Measurements from ENCODE around the gene ERRFI1.

Gene ERRFI1

DNA sequence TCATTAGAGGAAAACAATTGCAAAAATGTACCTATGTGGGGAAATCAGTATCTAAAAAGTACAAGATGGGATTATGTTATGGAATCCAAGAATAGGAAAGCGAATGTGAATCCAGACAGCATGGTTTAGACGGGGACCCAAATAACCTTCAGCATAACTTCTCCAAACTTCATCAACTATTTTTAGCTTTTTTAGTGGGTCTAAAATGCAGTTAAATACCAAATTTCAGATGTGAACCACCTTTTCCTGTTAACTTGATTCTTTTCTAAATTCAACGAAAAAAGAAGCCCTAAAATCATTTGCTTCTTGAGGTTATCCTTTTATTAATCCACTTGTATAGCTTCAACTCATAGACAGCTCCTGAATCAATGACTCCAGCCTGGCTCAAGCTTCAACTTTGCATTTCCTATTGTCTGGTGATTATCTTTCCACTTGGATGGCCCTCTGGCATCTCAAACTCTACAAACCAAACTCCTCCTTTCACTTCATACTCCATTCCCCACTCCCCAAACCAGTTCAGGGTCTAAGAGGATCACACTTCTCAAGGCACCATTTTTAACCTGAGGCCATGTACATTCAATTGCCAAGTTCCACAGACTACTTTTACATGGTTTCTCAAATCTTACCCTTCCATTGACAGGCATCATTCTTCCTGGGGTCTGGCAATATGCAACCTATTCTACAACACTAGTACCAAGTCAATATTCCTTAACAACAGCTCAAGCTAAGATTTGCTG, 7.4 kb downstream of the ERRFI1 start:
- no peak for DNase-seq

DNA sequence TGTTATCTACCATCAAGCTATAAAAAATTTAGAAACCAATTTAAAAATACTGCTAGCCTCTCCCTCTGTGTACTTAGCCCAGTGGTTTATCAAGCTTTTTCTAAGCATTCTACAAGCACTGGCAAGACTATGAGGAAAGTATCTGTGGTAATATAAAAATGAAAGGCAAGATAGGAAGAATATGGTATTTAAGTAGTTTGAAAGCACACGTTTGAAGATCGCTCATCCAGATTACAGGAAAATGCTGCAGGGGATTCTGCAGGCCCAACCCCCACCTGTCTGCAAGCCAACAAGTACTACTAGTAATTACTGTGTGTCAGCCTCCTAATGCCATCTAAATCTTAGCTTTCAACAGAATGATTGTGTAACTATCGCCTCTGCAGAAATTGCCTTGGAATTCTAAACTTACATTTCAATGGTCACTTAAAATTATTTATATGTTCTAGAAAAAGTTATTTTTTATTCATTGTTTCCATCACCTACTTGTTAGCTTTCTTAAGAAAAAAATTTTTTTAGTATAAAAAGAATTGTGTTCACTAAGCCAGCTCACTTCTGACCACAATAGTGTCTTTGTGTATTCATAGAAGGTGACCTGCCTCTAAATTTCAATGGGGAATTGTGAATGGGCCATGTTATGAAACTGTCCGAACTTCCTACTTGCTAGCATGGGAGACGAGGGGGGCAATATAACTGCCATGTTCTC, 8.5 kb downstream of the ERRFI1 start:
- DNase-seq = no peak

DNA sequence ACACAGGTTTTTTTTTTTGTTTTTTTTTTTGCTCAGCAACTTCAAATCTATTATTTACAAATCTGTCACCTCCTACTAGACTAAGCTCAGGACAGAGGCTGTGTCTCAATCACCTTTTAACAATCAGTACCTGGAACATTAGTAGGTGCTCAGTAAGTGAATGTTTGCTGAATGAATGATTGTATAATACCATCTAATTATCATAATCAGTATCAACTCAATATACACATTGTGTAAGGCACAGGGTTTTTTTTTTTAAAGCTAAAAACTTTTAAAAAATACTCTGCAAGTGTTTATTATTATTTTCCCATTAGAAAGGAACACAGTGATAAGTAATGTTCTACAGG, 9.2 kb downstream of the ERRFI1 start:
- no peak for DNase-seq

DNA sequence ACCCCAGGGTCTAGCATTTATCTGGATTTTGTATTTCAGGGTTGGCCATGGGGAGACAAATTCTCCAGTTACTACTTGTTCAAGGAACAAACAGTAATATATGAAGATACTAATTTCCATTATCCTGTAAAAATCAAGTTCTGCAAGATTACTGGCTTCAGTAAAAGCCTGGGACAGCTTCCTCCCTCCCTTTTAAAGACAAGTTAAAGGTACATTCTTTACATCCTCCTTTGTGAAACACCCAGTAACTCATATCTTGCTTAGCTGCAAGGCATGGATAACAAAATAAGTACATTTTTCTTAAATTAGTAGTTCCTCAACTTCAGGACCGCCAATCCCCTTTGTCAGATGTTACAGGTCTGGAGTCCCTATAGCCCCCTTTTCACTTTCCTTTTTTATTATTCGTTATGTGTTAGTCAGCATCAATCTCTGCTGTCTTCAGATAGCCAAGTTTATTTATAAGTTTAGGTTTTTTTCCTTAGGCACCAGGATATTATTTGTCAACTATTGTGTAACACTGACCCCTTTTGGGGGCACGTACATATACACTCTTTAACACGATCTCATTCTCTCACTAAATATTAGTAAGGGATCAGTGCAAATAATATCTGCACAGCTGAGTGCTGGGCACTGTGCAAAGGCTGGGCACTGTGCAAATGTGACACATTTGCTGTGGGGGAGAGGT, 9.8 kb downstream of the ERRFI1 start:
- no peak for DNase-seq

DNA sequence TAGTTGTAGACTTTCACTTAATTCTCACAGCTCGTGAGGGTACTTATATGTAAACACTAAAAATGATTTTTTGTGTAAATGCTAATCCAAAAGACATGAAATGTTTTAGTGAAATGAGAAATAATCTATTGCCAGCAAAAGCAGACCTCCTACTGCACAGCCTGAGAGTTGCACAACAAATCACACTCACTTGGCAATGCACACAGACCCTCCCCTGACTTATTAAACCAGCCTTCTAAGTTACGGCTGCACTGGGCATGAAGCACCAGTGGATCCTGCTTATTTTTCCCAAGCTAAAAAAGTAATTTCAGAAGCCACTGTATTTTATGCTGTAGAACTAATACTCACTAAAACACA, 10.3 kb downstream of the ERRFI1 start:
- no peak for DNase-seq

DNA sequence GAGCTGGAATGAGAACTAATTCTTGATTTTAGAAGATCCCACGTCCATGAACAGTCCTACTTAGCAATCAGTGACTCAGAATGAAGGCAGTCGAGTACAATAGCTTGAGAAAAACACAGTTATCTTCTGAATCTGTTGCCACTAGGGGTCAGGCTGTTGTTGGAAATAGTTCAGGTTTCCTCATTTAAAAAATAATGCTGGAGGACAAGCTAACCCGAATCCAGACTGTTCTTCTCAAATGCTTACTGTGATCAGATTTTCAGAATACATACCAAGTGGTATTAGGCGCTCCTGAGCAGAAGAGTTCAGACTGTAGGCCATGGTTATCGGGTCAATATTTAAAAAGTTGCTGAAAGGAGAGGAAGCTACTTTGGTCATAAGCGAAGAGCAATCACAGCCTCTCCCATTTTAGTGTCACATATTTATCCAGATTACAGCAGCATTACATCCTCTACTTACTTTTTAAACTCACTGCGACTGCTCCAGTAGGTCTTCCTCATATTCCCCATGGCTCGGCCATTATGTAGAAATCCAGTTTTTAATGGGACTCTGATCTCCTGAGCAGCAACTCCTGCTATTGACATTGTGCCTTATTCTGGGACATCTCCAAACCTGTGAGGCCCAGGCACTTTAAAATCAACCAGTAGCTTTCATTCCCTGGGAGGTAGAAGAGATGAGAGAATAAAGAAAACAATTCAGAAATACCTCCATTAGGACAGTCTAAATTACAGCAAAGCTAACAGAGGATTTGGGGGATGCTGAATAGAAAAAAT, 10.9 kb downstream of the ERRFI1 start:
- DNase-seq = peak; percentile 11 to 67

DNA sequence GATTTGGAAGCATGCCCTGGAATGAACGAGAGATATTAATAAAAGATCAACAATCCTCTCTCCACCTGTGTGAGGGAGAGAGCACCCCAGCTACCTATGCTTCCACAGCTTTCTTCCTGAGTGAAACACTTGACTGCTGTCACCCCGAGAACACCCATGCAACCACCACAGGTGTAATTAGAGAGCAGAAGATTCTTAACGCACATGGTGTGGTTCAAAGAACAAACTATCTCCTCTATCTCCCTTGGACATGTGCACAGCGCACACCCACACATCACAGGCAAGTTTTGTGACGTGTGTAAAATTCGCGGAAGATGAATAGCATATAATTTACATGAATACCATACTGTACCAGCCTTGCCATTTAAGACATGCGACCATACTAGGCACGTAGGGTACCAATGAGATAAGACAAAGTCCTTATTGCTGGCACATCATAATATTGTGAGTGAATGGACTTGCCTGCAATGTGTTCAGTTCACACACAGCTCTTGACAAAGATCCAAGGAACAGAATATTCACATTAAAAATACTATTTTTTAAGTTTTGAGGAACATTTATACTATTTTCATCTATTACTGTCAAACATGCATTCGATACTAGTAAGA, 11.6 kb downstream of the ERRFI1 start:
- no peak for DNase-seq

DNA sequence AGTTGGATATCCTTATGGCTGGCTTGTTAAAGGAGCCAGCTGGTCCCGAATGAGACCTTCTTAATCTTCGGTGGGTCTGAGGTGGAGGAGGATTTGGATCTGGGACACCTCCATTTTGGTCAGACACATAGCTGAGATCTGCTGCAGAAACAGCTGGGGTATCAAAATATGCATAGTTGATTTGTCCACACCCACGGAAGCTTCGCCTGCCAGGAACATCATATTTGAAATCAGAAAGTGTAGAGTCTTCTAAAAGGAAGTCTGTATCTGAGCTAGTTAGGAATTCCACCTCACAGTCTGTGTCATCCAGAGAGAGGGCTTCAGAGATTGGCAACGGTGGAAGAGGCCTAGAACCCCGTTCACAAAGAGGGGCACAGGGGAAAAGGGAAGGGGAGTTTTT, 12.3 kb downstream of the ERRFI1 start:
- no peak for DNase-seq

DNA sequence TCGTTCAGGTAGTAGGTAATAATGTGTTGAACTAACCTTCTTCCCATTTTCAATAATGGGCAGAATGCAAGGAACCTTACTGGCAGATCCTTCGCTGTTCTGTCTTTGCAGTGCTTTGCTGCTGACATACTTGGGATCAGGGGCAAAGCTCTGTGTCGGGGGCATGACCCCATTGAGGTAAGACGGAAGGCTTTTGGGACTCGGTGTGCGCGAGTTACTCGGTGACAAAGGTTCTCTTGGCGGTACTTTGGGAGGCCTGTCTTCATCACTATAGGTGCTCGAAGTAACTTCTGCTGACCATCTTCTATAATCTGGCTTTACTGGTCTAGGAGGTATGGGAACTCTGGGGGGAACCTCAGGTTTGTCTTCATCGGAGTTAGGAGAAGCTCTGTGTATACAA, 12.7 kb downstream of the ERRFI1 start:
- no peak for DNase-seq

DNA sequence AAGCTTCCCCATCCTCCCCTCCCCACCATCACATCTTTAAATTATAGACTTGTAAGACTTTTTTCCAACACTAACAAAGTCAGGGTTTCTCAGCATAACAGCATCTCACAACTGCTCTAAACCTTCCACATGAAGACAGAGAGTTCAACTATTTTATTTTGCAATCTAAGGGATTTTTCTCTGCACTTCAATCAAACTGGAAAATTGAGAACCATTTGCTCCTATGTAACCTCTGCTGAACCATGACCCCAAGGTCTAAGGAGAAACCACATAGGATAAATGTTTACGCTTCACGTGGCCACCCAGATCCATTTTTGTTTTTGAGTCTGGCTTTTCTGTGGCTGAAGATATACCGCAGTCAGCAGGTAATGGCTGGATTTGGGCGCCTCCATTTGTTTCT, 13.2 kb downstream of the ERRFI1 start:
- DNase-seq = no peak

DNA sequence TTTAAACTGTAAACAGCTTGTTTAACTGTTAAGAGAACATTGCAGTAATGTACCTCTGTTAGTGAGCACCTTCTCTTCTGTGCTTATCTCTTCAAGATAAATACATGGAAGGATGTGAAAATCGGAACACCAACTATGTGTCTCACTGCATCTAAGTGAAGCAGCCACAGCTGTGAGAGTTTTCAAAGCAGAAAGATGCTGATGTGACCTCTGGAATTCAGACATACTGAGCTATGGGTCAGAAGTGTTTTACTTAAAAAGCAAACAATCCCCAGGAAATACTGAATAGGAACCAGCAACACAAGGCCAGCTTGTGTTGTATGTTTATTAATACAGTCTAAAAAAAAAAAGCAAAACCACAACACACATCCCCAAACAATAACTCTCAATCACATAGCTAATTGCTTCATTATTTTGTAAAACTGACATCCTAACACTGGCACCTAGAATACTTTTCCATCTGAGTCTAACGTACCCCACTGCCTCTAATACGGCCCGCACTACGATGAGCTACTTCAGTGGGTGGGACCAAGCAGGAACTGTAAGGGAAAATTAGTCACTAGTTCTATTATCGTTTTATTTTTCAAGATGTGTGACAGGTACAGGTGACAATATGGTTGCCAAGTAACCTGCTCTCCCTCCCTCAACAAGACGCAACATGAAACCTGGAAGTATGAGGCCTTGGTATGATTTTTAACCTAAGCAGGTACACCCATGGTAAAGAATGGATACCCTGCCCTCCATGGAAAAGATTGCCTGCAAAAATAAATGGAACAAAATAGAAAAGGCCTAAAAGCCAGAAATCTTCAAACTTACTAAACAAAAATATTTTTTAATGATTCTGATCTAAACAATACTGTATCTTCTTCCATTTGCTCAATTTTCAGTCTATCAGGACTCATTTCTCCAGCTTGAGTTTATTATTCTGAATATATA, 13.9 kb downstream of the ERRFI1 start:
- DNase-seq = no peak

DNA sequence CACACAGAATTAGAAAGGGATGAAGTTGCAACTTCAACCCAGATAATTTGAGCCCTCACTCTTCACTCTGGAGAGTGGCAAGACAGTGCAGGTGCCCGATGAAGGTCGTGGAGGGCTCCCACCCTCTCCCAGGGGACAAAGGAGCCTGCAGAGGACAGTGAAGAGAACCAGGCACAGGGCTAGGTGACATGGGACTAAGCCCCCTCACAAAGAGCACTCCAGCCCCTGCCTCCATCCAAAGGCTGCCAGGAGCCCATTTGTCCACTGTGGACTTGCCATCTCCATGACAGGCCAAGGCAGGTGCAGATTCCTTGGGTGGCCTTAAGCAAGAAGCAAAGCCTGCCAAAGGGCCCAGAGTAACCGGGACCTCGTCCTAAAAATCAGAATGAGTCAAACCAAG, 15.1 kb downstream of the ERRFI1 start:
- DNase-seq = no peak

DNA sequence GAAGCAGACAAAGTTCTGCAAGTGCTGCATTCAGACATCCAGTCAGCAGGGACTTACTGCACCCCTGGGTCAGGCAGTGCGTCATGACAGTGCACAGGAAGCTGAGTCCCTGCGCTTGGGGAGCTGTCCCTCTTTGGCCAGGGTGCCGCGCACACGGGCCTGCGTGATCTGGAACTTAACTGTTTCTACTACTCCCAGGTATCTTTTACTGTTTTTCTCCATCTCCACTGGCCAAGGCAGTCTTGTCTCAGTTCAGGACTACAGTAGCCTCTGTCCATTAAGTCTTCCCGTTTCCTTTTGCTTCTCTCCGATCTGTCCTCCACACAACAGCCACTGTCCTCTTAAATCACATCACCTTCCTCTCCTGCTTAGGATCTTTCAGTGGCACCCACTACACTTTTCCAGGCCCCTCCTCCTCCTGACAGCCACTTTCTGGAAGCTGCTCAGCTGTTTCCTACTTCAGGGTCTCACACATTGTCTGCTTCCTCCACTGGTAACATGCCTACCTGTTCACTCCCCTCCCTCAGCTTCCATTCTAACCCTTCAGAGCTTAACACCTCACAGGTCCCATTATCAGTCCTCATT, 15.9 kb downstream of the ERRFI1 start:
- DNase-seq = no peak

DNA sequence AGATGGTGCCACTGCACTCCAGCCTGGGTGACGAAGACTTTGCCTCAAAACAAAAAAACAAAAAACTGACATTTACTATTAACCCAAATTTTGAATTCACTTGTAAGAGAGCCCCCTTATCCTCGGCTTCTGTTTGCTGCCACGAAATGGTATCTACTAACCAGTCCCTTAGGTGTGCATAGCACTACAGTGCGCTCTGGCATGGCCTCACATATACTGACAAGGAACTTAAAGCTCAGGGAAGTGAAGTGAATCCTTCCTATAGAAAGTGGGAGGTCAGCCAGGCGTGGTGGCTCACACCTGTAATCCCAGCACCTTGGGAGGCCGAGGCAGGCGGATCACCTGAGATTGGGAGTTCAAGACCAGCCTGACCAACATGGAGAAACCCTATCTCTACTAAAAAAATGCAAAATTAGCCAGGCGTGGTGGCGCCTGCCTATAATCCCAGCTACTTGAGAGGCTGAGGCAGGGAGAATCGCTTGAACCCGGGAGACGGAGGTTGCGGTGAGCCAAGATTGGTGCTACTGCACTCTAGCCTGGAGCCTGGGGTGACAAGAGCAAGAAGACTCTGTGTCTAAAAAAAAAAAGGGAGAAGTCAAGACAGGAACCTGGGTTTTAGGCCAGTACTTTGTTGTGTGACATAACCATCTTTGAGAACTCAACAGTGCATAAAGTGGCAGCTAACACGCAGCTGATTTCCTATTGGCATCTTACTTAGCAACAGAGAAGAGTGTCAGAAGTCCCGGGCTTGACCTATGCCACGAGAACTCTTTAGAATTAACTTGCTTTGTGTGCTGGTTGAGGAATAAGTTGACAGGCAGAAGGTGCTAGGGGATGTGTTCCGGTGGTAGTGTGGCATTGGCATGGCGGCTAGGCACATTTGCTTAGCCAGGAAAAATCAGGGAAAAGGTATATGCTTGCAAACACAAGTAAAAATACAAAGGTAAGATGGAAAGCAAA, 16.8 kb downstream of the ERRFI1 start:
- no peak for DNase-seq

DNA sequence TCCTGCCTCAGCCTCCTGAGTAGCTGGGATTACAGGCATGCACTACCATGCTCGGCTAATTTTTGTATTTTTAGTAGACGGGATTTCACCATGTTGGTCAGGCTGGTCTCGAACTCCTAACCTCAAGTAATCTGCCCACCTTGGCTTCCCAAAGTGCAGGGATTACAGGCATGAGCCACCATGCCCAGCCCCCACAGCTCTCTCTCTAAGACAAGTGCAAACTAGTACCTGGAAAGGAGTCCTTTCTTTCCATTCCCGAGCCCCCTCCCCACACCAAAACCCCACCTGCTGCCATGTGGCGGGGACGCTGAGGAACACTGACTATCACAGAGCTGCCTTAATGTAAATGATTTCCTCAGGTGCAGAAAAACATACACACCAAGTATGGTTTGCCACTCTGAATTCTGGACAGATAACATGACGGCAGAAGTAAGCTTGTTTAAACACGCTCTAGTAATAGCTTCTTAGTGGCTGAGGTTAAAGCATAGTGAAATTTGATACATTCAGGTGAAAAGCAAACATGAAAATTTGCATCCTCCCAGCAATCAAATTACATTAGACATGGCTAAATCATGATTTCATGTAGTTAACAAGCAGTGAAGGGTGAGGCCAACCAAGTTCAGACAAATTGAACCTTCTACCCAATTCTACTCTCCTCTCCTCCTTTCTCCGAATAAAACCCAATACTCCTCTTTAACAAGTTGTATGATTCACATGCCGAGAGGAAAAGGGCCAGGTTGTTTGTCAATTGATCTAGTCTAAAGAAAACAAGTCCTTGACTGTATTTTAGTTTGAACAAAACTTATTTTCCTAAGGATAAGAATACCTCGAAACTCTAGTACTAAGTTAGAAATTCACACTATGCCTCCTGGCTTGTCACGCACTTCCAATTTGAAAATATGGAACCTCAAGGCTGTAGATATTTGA, 19.8 kb downstream of the ERRFI1 start:
- DNase-seq = no peak

DNA sequence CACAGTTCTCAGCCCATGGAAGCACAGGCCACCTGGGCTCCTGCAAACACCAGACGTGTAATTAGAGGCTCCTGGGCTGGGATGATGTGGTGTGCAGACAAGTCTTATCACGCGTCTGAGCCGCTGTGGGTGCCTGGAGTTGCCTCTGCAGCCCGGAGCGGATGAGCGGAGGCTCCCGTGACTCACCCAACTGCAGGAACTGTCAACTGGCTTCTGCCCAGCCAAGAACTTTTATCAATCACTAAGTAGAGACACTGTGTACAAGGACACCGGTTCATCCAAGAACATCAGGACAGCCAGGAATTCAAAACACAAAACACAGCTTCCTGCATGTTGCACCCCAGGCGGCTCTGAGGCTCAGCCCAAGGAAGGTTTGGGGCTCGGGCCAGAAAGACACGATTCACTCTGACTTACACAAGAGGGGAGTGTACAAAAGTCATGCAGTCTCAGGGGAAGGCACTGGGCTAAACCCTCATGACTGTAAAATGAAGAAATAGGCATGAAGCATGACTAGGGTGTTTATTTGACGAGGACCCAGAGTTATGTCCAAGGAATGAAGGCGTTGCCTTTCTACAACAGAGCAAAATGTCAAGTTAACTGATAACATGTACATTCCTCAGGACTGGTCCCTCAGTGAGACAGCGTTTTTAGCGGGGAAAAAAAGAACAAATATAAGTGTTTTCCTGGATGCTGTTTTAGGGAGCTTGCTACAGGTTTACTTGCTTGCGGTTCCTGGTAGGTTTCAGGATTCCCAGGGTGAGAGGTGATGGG, 21.1 kb downstream of the ERRFI1 start:
- no peak for DNase-seq

DNA sequence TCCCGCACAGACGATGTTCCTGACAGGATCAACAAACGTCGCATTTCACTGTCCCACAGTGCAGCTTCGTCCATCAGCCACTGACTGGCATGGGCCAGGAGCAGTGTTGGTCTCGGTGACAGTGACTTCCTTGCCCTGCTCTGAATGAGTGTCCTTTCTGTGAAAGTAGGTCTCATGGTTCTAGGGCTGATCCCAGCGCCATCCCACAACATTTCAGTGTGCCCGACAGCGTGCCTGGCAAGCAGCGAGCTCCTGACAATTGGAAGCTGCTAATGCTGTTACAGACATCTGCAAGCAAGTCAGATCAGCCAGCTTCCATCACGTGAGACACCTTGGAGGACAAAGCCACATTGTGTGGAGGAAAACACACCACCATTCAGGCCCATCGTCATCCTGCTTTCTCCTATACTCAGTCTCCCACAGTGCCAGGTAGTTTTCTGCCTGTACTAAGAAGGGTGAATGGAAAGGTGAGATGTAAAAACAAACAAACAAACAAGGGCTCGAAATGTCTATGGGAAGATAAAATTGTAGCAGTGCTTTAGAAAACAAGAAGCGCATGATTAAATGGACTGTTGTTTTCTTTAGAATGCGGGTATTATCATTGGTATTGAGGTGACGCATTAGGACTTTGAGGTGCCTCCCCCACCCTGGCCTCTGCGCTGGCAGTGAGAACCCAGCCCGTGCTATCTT, 21.9 kb downstream of the ERRFI1 start:
- no peak for DNase-seq
